Suprapubic skin (tissue), 4 donors: Measurements from ENCODE around the gene RASGRP3. TPM values are rescaled to one million over a fixed set of nuclear protein-coding genes. Genes with fewer than 3 reads are reported as not detected.

Experiments used
- DNase-seq, 2 donors: peaks; one replicate each; pipeline ENCODE4 v3.0.0-alpha.2; 2019; ENCODE audit warnings: low spot score in 2 of 2
- H3K27ac ChIP-seq: fragments of 200-600 bp; sonication (generic); one replicate; pipeline ENCODE4 v1.5.1; 2019
- H3K27me3 ChIP-seq: fragments of 200-600 bp; sonication (generic); one replicate; pipeline ENCODE4 v1.5.1; 2019
- H3K36me3 ChIP-seq: fragments of 200-600 bp; sonication (generic); one replicate; pipeline ENCODE4 v1.5.1; 2019
- H3K4me1 ChIP-seq: fragments of 200-600 bp; sonication (generic); one replicate; pipeline ENCODE4 v1.5.1; 2019
- H3K4me3 ChIP-seq: fragments of 200-600 bp; sonication (generic); one replicate; pipeline ENCODE4 v1.5.1; 2019; ENCODE audit warnings: mild to moderate bottlenecking
- H3K9me3 ChIP-seq: fragments of 200-600 bp; sonication (generic); one replicate; pipeline ENCODE4 v1.5.1; 2019
- CTCF ChIP-seq, 2 donors: fragments of 200-600 bp in 1 of 2; fragments of 450-650 bp in 1 of 2; sonication (generic) in 1 of 2; IDR thresholded peaks; one replicate each; pipeline ENCODE4 v1.5.1; 2016 to 2019; ENCODE audit warnings: antibody characterized with exemption in 2 of 2, mild to moderate bottlenecking in 1 of 2, moderate library complexity in 1 of 2
- EP300 ChIP-seq: sonication (generic); formaldehyde crosslinking; IDR thresholded peaks from one replicate; pipeline ENCODE4 v1.6.1; 2017; ENCODE audit warnings: antibody characterized with exemption
- POLR2A ChIP-seq, 2 donors: fragments of 450-650 bp; IDR thresholded peaks; one replicate each; pipeline ENCODE4 v1.6.1; 2017; ENCODE audit warnings: antibody characterized with exemption in 2 of 2, mild to moderate bottlenecking in 2 of 2, moderate library complexity in 2 of 2
- POLR2AphosphoS5 ChIP-seq, 3 donors: sonication (generic); formaldehyde crosslinking; IDR thresholded peaks; one replicate each; pipeline ENCODE4 v1.6.1; 2017; ENCODE audit warnings: antibody characterized with exemption in 3 of 3
- WGBS: methylation state at CpG from one replicate; pipeline ENCODE4 v1.1.5; 2018; 5-methylcytosine and 5-hydroxymethylcytosine counted together
- total RNA-seq, 4 donors: library from RNA; depleted of rRNA; stranded (reverse); fragments of >200 nt; gene quantifications; one replicate each; pipeline ENCODE4 v1.1.0, GENCODE V29; 2016

The RASGRP3 gene
- total RNA-seq, 4 donors from 2014 or later: 4.1 to 11.1 (median 6.4) TPM

- TF ChIP-seq CTCF (IDR thresholded peaks at IDR 0.05) (no peak), POLR2AphosphoS5 (IDR thresholded peaks at IDR 0.05) (no peak), EP300 (no peak), POLR2A (IDR thresholded peaks at IDR 0.05) (no peak)
- peaks cover 3% of the 10 kb centered on the region for H3K27me3 ChIP-seq
- DNase-seq: no peak
- H3K9me3 ChIP-seq: no peaks in the 10 kb centered on the region
- WGBS: 52% methylated on average over 2 of the region's 2 CpGs
- no peak overlapping the region for H3K27ac ChIP-seq
- H3K4me1 ChIP-seq: no peaks in the 10 kb centered on the region
- H3K4me3 ChIP-seq: no peak overlapping the region
- no peaks in the 10 kb centered on the region for H3K36me3 ChIP-seq
Measured at GRCh38 chr2:33488178-33488690, 11.8 kb downstream of the RASGRP3 start.

- no peaks in the 10 kb centered on the region for H3K36me3 ChIP-seq
- TF ChIP-seq CTCF (IDR thresholded peaks at IDR 0.05) (no peak), EP300 (no peak), POLR2A (IDR thresholded peaks at IDR 0.05) (no peak), POLR2AphosphoS5 (IDR thresholded peaks at IDR 0.05) (no peak)
- H3K27ac ChIP-seq: no peak overlapping the region
- no peaks in the 10 kb centered on the region for H3K9me3 ChIP-seq
- no peaks in the 10 kb centered on the region for H3K4me1 ChIP-seq
- DNase-seq: no peak
- no peak overlapping the region for H3K4me3 ChIP-seq
- 64% methylated on average over 8 of the region's 8 CpGs for WGBS
- H3K27me3 ChIP-seq: peaks cover 3% of the 10 kb centered on the region
Measured at GRCh38 chr2:33488715-33489540, 12.5 kb downstream of the RASGRP3 start.

- WGBS: 66% methylated on average over 2 of the region's 2 CpGs
Measured at GRCh38 chr2:33489835-33490431, 13.5 kb downstream of the RASGRP3 start.

GRCh38 chr2:33491441-33492084 is 15.1 kb downstream of the RASGRP3 start:
- WGBS: 68% methylated on average over 4 of the region's 4 CpGs
- no peaks in the 10 kb centered on the region for H3K4me1 ChIP-seq
- peaks cover 3% of the 10 kb centered on the region for H3K27me3 ChIP-seq
- no peak for DNase-seq
- H3K36me3 ChIP-seq: no peaks in the 10 kb centered on the region
- no peak for TF ChIP-seq CTCF (IDR thresholded peaks at IDR 0.05)
- no peak overlapping the region for H3K27ac ChIP-seq
- H3K9me3 ChIP-seq: no peaks in the 10 kb centered on the region
- no peak overlapping the region for H3K4me3 ChIP-seq

More at GRCh38 chr2:33489835-33490431, 13.5 kb downstream of the RASGRP3 start:
- no peak overlapping the region for H3K4me3 ChIP-seq
- no peak for TF ChIP-seq EP300
- no peak for TF ChIP-seq POLR2AphosphoS5 (IDR thresholded peaks at IDR 0.05)
- no peak for TF ChIP-seq POLR2A (IDR thresholded peaks at IDR 0.05)
- no peak for TF ChIP-seq CTCF (IDR thresholded peaks at IDR 0.05)
- no peaks in the 10 kb centered on the region for H3K9me3 ChIP-seq
- peaks cover 3% of the 10 kb centered on the region for H3K27me3 ChIP-seq
- H3K36me3 ChIP-seq: no peaks in the 10 kb centered on the region
- no peak overlapping the region for H3K27ac ChIP-seq
- no peak for DNase-seq
- no peaks in the 10 kb centered on the region for H3K4me1 ChIP-seq
